ENCODE results near the gene DCK.
"Not testable (repeated sequence)": the region's sequence is repeated elsewhere in the genome, so short reads cannot be mapped to it uniquely, and the experiment has no call there.

The DCK gene

GRCh38 chr4:70993181-70994068 lies at the start of gene DCK:
TSS of gene DCK (plus strand) at chr4:70993649. CDS start at chr4:70993836, 187 bp downstream.
- DNase-seq (ENCODE audit: low read depth): peak; percentile 89

- DNase-seq (ENCODE audit: low read depth): no peak
Observed at GRCh38 chr4:70945046-70945445, 48.4 kb upstream of the DCK start.

GRCh38 chr4:70945452-70946055 lies 47.9 kb upstream of the DCK start:
- DNase-seq (ENCODE audit: low read depth): no peak

- no peak for DNase-seq (ENCODE audit: low read depth)
Observed at GRCh38 chr4:70946939-70947338, 46.5 kb upstream of the DCK start.

GRCh38 chr4:70948665-70949260 lies 44.7 kb upstream of the DCK start:
- DNase-seq (ENCODE audit: low read depth): no peak

DNA sequence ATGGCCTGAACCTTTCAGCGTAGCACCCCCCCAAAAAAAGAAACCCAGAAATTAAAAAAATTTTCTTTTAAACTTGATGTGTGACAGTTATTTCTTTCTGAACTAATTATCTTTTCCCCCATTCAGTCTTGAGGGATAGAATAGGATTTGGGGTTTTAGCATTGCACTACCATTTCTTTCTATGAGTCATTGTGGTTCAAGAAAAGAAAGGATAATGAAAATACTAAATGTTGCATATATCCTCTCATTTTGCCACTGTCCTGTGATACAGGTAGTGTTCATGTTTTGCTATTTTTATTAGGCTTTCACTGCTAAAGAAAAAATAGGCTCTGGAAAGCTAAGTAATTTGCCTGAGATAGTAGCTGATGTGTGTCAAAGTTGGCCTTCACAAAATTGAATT lies 39.4 kb upstream of the DCK start:
- peak; percentile 37 for DNase-seq (ENCODE audit: low read depth)

DNA sequence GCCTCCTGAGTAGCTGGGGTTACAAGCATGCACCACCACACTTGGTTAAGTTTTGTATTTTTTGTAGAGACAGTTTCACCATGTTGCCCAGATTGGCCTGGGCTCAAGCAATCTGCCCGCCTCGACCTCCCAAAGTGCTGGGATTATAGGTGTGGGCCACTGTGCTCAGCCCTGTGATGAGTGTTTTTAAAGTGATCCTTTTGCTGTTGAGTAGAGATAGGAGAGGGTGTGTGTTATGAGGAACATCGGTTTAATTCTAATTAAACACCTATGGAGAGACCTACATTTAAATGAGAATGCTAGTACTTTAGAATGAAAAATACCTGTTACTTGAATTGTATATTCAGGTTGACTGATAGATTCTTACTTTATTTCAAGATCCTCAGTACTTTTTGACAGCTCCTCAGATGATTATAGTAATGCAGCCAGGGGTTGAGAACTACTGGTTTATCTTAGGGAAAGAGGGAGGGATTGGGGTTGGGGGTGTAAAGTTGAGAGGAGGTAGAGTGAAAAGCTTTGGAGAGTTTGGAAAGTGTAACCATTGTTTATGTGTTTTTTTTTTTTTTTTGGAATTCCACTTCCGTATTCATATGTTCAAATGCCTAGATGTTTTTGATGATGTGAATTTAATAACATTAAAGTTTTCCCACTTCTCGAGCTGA lies 36.8 kb upstream of the DCK start:
- DNase-seq (ENCODE audit: low read depth): no peak

- peak; percentile 37 for DNase-seq (ENCODE audit: low read depth)
Observed at GRCh38 chr4:70958681-70959080, 34.8 kb upstream of the DCK start.

GRCh38 chr4:70969076-70969475 lies 24.4 kb upstream of the DCK start:
- DNase-seq (ENCODE audit: low read depth): peak; percentile 50

- no peak for DNase-seq (ENCODE audit: low read depth)
Observed at GRCh38 chr4:70976252-70976651, 17.2 kb upstream of the DCK start.

DNA sequence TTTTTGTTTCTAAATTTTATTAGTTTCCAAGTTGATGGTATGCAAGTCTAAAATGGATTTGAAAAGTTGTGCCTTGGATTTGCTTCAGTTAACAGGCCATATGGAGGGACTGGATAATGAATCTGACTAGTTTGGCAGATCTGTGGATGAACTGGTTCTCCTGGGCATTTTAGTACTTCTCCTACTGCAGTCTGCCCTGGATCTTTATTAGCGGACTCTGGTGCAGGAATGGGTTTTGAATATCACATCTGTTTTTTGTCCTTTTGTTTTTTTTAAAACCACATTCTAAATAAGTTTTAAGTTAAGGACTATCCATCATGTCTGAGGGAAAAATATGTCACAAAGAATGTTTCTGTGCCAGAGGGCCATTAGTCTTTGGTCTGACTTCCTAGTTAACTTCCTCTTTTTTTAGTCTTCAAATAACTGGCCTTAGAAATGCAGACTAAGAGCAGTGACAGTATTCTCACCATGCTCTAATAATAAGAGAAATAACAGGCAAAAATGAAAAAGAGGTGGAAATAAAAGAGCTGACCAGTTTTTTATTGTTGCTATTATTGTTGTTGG lies 13.9 kb upstream of the DCK start:
- peak; percentile 59 for DNase-seq (ENCODE audit: low read depth)

GRCh38 chr4:70980196-70980595 lies 13.3 kb upstream of the DCK start:
- no peak for DNase-seq (ENCODE audit: low read depth)

DNA sequence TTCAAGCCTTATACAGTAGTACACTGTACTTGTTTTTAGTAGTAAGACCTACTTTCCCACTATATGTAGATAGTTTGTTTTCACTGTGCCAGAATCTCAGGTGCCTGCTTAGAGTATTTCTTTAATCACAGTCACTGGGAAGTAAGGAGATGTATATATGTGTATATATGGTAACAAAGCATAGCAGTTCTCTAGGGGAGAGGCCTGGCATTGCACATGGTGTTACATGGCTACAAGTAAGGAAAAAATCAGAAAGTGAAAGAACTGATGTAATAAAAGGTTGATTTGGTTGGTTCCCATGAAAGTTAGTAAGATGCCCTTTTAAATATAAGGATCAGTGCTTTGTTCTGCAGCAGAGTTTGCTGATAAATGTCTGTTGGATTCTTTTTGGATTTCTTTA lies 9.3 kb upstream of the DCK start:
- no peak for DNase-seq (ENCODE audit: low read depth)

- no peak for DNase-seq (ENCODE audit: low read depth)
Observed at GRCh38 chr4:70984589-70984988, 8.9 kb upstream of the DCK start.

DNA sequence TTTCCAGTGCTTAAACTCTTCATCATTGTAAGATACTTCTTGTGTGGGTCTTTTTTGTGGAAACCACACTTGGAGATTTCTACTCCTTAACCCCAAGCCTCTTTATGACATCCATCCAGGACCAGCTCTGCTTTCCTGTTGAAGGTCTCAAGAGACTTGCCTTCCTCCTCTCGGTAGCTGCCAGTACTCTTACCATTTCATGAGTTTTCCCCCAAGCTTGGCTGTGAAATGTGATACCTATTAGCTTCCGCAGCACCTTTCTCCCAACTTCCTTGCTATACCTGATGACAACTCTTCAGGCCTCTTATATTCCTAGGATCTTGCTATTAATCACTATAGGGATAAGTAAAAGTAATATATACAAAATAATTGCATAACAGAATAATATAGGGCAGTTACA lies 1.9 kb upstream of the DCK start:
- DNase-seq (ENCODE audit: low read depth): no peak

- no peak for DNase-seq (ENCODE audit: low read depth)
Observed at GRCh38 chr4:70992391-70992881, 1.0 kb upstream of the DCK start.

DNA sequence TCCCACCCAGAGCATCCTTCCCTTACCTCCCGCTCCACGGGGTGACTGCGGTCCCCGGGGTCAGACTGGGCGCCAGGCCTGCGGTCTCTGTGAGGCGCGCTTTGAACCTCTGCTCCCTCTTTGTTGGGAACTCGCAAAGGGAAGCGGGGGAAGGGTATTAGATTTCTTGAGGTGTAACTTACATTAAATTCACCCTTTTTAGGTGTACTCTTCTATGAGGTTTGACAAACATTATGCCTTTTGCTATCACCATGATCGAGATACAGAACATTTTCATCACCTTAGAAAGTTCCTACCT lies 569 bp downstream of the DCK start:
- DNase-seq (ENCODE audit: low read depth): peak; percentile 15

- DNase-seq (ENCODE audit: low read depth): no peak
Observed at GRCh38 chr4:70994387-70995099, 1.1 kb downstream of the DCK start.

GRCh38 chr4:70996018-70996360 lies 2.5 kb downstream of the DCK start:
- DNase-seq (ENCODE audit: low read depth): no peak

GRCh38 chr4:70997036-70997435 lies 3.6 kb downstream of the DCK start:
- no peak for DNase-seq (ENCODE audit: low read depth)

- no peak for DNase-seq (ENCODE audit: low read depth)
Observed at GRCh38 chr4:70997546-70997945, 4.1 kb downstream of the DCK start.

GRCh38 chr4:70999639-71000038 lies 6.2 kb downstream of the DCK start:
- DNase-seq (ENCODE audit: low read depth): not testable (repeated sequence)
